Keratinocyte (primary cell): ENCODE data around the gene ZNF526.

Experiments used
- EZH2 ChIP-seq: IDR thresholded peaks from one replicate; pipeline ENCODE4 v1.6.1; 2012; ENCODE audit warnings: inconsistent platforms, mild to moderate bottlenecking, low read length, moderate library complexity
- TF ChIP-seq, protein P1 (sequence below), 3 experiments: IDR thresholded peaks in 1 of 3; conservative IDR thresholded peaks in 1 of 3; optimal IDR thresholded peaks in 1 of 3; 2 replicates in 2 of 3; 3 replicates in 1 of 3; pipeline versions ENCODE3 to v1.5.1; 2011; ENCODE audit warnings: low read length in 3 of 3, mild to moderate bottlenecking in 3 of 3, moderate library complexity in 2 of 3, control low read depth in 1 of 3, inconsistent platforms in 1 of 3; ENCODE audit not compliant: insufficient read depth in 2 of 3; ENCODE audit errors: extremely low read depth in 1 of 3

- TF ChIP-seq, protein P1, sequence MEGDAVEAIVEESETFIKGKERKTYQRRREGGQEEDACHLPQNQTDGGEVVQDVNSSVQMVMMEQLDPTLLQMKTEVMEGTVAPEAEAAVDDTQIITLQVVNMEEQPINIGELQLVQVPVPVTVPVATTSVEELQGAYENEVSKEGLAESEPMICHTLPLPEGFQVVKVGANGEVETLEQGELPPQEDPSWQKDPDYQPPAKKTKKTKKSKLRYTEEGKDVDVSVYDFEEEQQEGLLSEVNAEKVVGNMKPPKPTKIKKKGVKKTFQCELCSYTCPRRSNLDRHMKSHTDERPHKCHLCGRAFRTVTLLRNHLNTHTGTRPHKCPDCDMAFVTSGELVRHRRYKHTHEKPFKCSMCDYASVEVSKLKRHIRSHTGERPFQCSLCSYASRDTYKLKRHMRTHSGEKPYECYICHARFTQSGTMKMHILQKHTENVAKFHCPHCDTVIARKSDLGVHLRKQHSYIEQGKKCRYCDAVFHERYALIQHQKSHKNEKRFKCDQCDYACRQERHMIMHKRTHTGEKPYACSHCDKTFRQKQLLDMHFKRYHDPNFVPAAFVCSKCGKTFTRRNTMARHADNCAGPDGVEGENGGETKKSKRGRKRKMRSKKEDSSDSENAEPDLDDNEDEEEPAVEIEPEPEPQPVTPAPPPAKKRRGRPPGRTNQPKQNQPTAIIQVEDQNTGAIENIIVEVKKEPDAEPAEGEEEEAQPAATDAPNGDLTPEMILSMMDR (optimal IDR thresholded peaks at IDR 0.05 in 1 of 3, IDR thresholded peaks at IDR 0.05 in 1 of 3, conservative IDR thresholded peaks at IDR 0.05 in 1 of 3; ENCODE audit: extremely low read depth in 1 of 3, insufficient read depth in 2 of 3, low read length in 3 of 3) = no peak
- TF ChIP-seq EZH2 = no peak
These were observed 41.7 kb downstream of the ZNF526 start for GRCh38 chr19:42261763-42262162.
